Stomach smooth muscle (tissue), 2 donors: Measurements from ENCODE around the gene TANC2.

Experiments used
- H3K27ac ChIP-seq: one replicate; pipeline ENCODE4 v1.7.0; 2013; ENCODE audit warnings: mild to moderate bottlenecking, low read length, inconsistent platforms
- H3K27me3 ChIP-seq, 2 donors: one replicate each; pipeline ENCODE4 v1.7.0; 2013; ENCODE audit warnings: low read length in 2 of 2; ENCODE audit not compliant: insufficient read depth in 2 of 2, control insufficient read depth in 1 of 2
- H3K36me3 ChIP-seq, 2 donors: one replicate each; pipeline ENCODE4 v1.7.0; 2013; ENCODE audit warnings: low read length in 2 of 2; ENCODE audit not compliant: control insufficient read depth in 2 of 2, insufficient read depth in 2 of 2
- H3K4me1 ChIP-seq: one replicate; pipeline ENCODE4 v1.7.0; 2013; ENCODE audit warnings: low read length; ENCODE audit not compliant: control insufficient read depth, insufficient read depth
- H3K4me3 ChIP-seq, 2 donors: one replicate each; pipeline ENCODE4 v1.7.0; 2013; ENCODE audit warnings: low read length in 2 of 2
- H3K9ac ChIP-seq, 2 donors: one replicate each; pipeline ENCODE4 v1.7.0; 2013; ENCODE audit warnings: low read length in 2 of 2, mild to moderate bottlenecking in 1 of 2
- H3K9me3 ChIP-seq, 2 donors: one replicate each; pipeline ENCODE4 v1.7.0; 2013; ENCODE audit warnings: low read length in 2 of 2; ENCODE audit not compliant: control insufficient read depth in 2 of 2
- donor health status: healthy.
- donor health status: Pancreatic carcinoma.

The TANC2 gene

GRCh38 chr17:62984801-62985200, 18.8 kb downstream of the TANC2 start:
- no peaks in the 10 kb centered on the region for H3K27me3 ChIP-seq
- H3K4me3 ChIP-seq = no peak overlapping the region
- H3K9me3 ChIP-seq = peaks cover 0 to 2% of the 10 kb centered on the region in 2 donors
- H3K4me1 ChIP-seq = no peaks in the 10 kb centered on the region
- no peak overlapping the region for H3K9ac ChIP-seq
- H3K27ac ChIP-seq = no peak overlapping the region
- H3K36me3 ChIP-seq = no peaks in the 10 kb centered on the region

GRCh38 chr17:62986549-62986948, 20.5 kb downstream of the TANC2 start:
- Histone ChIP-seq H3K4me1 (no peaks in the 10 kb centered on the region), H3K27ac (no peak overlapping the region), H3K36me3 (no peaks in the 10 kb centered on the region), H3K9ac (no peak overlapping the region), H3K27me3 (no peaks in the 10 kb centered on the region), H3K4me3 (no peak overlapping the region), H3K9me3 (peaks cover 0 to 2% of the 10 kb centered on the region in 2 donors)

- H3K27me3 ChIP-seq = no peaks in the 10 kb centered on the region
- no peak overlapping the region for H3K27ac ChIP-seq
- no peak overlapping the region for H3K9ac ChIP-seq
- peaks cover 0 to 2% of the 10 kb centered on the region in 2 donors for H3K9me3 ChIP-seq
- no peaks in the 10 kb centered on the region for H3K4me1 ChIP-seq
- no peak overlapping the region for H3K4me3 ChIP-seq
- no peaks in the 10 kb centered on the region for H3K36me3 ChIP-seq
These were observed 21.1 kb downstream of the TANC2 start for GRCh38 chr17:62987136-62987535.

- Histone ChIP-seq H3K27me3 (no peaks in the 10 kb centered on the region), H3K4me3 (no peak overlapping the region), H3K9ac (no peak overlapping the region), H3K4me1 (no peaks in the 10 kb centered on the region), H3K36me3 (no peaks in the 10 kb centered on the region), H3K27ac (no peak overlapping the region), H3K9me3 (no peaks in the 10 kb centered on the region)
These were observed 23.5 kb downstream of the TANC2 start for GRCh38 chr17:62989501-62989900.

- H3K27me3 ChIP-seq = no peaks in the 10 kb centered on the region
- no peak overlapping the region for H3K27ac ChIP-seq
- no peak overlapping the region for H3K9ac ChIP-seq
- no peaks in the 10 kb centered on the region for H3K4me1 ChIP-seq
- H3K9me3 ChIP-seq = no peaks in the 10 kb centered on the region
- H3K4me3 ChIP-seq = no peak overlapping the region
- H3K36me3 ChIP-seq = no peaks in the 10 kb centered on the region
These were observed 28.9 kb downstream of the TANC2 start for GRCh38 chr17:62994931-62995330.

GRCh38 chr17:62995377-62995885, 29.4 kb downstream of the TANC2 start:
- Histone ChIP-seq H3K9me3 (no peaks in the 10 kb centered on the region), H3K36me3 (no peaks in the 10 kb centered on the region), H3K4me1 (no peaks in the 10 kb centered on the region), H3K9ac (no peak overlapping the region), H3K27me3 (no peaks in the 10 kb centered on the region), H3K4me3 (no peak overlapping the region), H3K27ac (no peak overlapping the region)

GRCh38 chr17:62996221-62996620, 30.2 kb downstream of the TANC2 start:
- no peaks in the 10 kb centered on the region for H3K9me3 ChIP-seq
- no peak overlapping the region for H3K9ac ChIP-seq
- no peak overlapping the region for H3K4me3 ChIP-seq
- H3K4me1 ChIP-seq = no peaks in the 10 kb centered on the region
- H3K36me3 ChIP-seq = no peaks in the 10 kb centered on the region
- H3K27me3 ChIP-seq = no peaks in the 10 kb centered on the region
- no peak overlapping the region for H3K27ac ChIP-seq

- Histone ChIP-seq H3K4me3 (no peak overlapping the region), H3K4me1 (no peaks in the 10 kb centered on the region), H3K9me3 (no peaks in the 10 kb centered on the region), H3K9ac (no peak overlapping the region), H3K36me3 (no peaks in the 10 kb centered on the region), H3K27ac (no peak overlapping the region), H3K27me3 (no peaks in the 10 kb centered on the region)
These were observed 32.1 kb downstream of the TANC2 start for GRCh38 chr17:62998166-62998565.

- no peaks in the 10 kb centered on the region for H3K27me3 ChIP-seq
- no peak overlapping the region for H3K27ac ChIP-seq
- no peak overlapping the region for H3K9ac ChIP-seq
- no peak overlapping the region for H3K4me3 ChIP-seq
- H3K36me3 ChIP-seq = no peaks in the 10 kb centered on the region
- H3K9me3 ChIP-seq = no peaks in the 10 kb centered on the region
- no peaks in the 10 kb centered on the region for H3K4me1 ChIP-seq
These were observed 32.8 kb downstream of the TANC2 start for GRCh38 chr17:62998665-62999393.

GRCh38 chr17:62999736-63000135, 33.7 kb downstream of the TANC2 start:
- H3K4me1 ChIP-seq = no peaks in the 10 kb centered on the region
- H3K9ac ChIP-seq = no peak overlapping the region

GRCh38 chr17:63001689-63002394, 35.8 kb downstream of the TANC2 start:
- Histone ChIP-seq H3K27ac (no peak overlapping the region), H3K4me1 (no peaks in the 10 kb centered on the region), H3K36me3 (no peaks in the 10 kb centered on the region)

More at GRCh38 chr17:62999736-63000135, 33.7 kb downstream of the TANC2 start:
- Histone ChIP-seq H3K9me3 (no peaks in the 10 kb centered on the region), H3K27ac (no peak overlapping the region), H3K36me3 (no peaks in the 10 kb centered on the region), H3K4me3 (no peak overlapping the region), H3K27me3 (no peaks in the 10 kb centered on the region)

More at GRCh38 chr17:63001689-63002394, 35.8 kb downstream of the TANC2 start:
- Histone ChIP-seq H3K9me3 (no peaks in the 10 kb centered on the region), H3K4me3 (no peak overlapping the region), H3K27me3 (no peaks in the 10 kb centered on the region), H3K9ac (no peak overlapping the region)
